ENCODE data around the gene PKP2. TPM values are rescaled to one million over a fixed set of nuclear protein-coding genes. Genes with fewer than 3 reads are reported as not detected.

Gene PKP2
- total RNA-seq, 1 experiment from 2014 or later = 18.4 TPM

GRCh38 chr12:32894566-32894965 is 2.0 kb downstream of the PKP2 start:
- H4K20me1 ChIP-seq (ENCODE audit: control insufficient read depth, insufficient read depth, insufficient read length) = no peaks in the 10 kb centered on the region
- H4K8ac ChIP-seq (replicated peaks; ENCODE audit: insufficient read length, low read depth, low read length) = no peak overlapping the region
- 0 out of 2 replicates have a peak, but pooled peaks cover 2% of the 10 kb centered on the region for H3K79me2 ChIP-seq (ENCODE audit: insufficient read depth, low read length)
- Mint-ChIP-seq H3K27me3 (ENCODE audit: low read depth) (peaks cover 2% of the 10 kb centered on the region; the same call in 1 of the 2 replicates), H3K9me3 (no peaks in the 10 kb centered on the region), H3K4me3 (no peak overlapping the region; a peak in 1 of 5 replicates), H3K4me1 (peaks cover 55 to 64% of the 10 kb centered on the region in 2 experiments), H3K27ac (peak overlapping the region in 1 of 3 experiments; percentile 35; a peak in 1 of 7 replicates), H3K36me3 (ENCODE audit: insufficient read depth in 1 of 3, low read depth in 3 of 3) (no peaks in the 10 kb centered on the region)
- no peak overlapping the region for H3K4ac ChIP-seq (ENCODE audit: low read depth, low read length)
- no peak overlapping the region for H4K91ac ChIP-seq (ENCODE audit: insufficient read length, low read depth, low read length)
- no peak overlapping the region for H3K23ac ChIP-seq (ENCODE audit: insufficient read length, low read depth, low read length)
- no peak overlapping the region for H2BK12ac ChIP-seq (ENCODE audit: insufficient read length, low read depth, low read length)
- H3K27me3 ChIP-seq (ENCODE audit: insufficient read depth, low read length) = no peaks in the 10 kb centered on the region
- no CpG with 5 or more reads among the region's 2 CpGs for WGBS (ENCODE audit: extremely low coverage, insufficient read length, low lambda C conversion rate)
- no peak overlapping the region for H3T11ph ChIP-seq (ENCODE audit: low read length)
- no peak for TF ChIP-seq CTCF (conservative IDR thresholded peaks at IDR 0.05)
- no peak for DNase-seq
- no peak overlapping the region for H3K18ac ChIP-seq (ENCODE audit: insufficient read length, low read depth, low read length)
- no peak overlapping the region for H4K5ac ChIP-seq (ENCODE audit: insufficient read length, low read depth, low read length)
- no peak overlapping the region for H3K9ac ChIP-seq (ENCODE audit: extremely low read depth, insufficient read length, low read length)
- H2BK120ac ChIP-seq (ENCODE audit: low read depth, low read length, poor library complexity, severe bottlenecking) = no peak overlapping the region
- no peak overlapping the region for H3K14ac ChIP-seq (ENCODE audit: insufficient read depth, low read length)
- no peak overlapping the region for H3K56ac ChIP-seq (ENCODE audit: insufficient read length, low read depth, low read length)
- no peaks in the 10 kb centered on the region for H3K79me1 ChIP-seq (ENCODE audit: insufficient read depth, low read depth, low read length, poor library complexity, severe bottlenecking)
- no peak overlapping the region for H2BK15ac ChIP-seq (ENCODE audit: low read depth, low read length)
- no peak overlapping the region for H2AK5ac ChIP-seq (ENCODE audit: insufficient read length, low read length)
- H3K23me2 ChIP-seq (ENCODE audit: insufficient read length, low read depth, low read length, poor library complexity, severe bottlenecking) = peaks cover 6% of the 10 kb centered on the region
- peaks cover 9% of the 10 kb centered on the region; the same call in 1 of the 2 replicates for H3K4me1 ChIP-seq (ENCODE audit: insufficient read depth, low read length)
- no peak overlapping the region for H2BK5ac ChIP-seq (ENCODE audit: insufficient read length, low read length)
- H3K27ac ChIP-seq (ENCODE audit: insufficient read length, low read depth, low read length) = no peak overlapping the region
- no peak overlapping the region for H2AFZ ChIP-seq (ENCODE audit: low read length)
- H3K9me3 ChIP-seq (ENCODE audit: control insufficient read depth, low read depth, low read length) = no peaks in the 10 kb centered on the region
- H2BK20ac ChIP-seq (ENCODE audit: low read depth, low read length, poor library complexity, severe bottlenecking) = no peak overlapping the region
- H3K4me2 ChIP-seq (ENCODE audit: insufficient read depth, insufficient read length, low read length) = peak overlapping the region; percentile 8
